GM06990 (cell line): ENCODE results near the gene TMEM179.

ENCODE experiments used
- DNase-seq: peaks from one replicate; pipeline ENCODE4 v3.0.0-alpha.2; 2011; ENCODE audit not compliant: insufficient read length; ENCODE audit errors: extremely low read depth
- H3K27me3 ChIP-seq: replicated peaks from 2 replicates; pipeline ENCODE4 v1.6.0; 2011; ENCODE audit warnings: low read length; ENCODE audit not compliant: control insufficient read depth, insufficient read depth
- H3K36me3 ChIP-seq: 2 replicates; pipeline ENCODE4 v1.5.1; 2011; ENCODE audit warnings: low read length; ENCODE audit not compliant: control insufficient read depth, insufficient read depth
- H3K4me3 ChIP-seq: replicated peaks from 2 replicates; pipeline ENCODE4 v1.5.1; 2011; ENCODE audit warnings: low read depth, mild to moderate bottlenecking, control low read depth, low read length
- CTCF ChIP-seq: IDR thresholded peaks from 2 replicates; pipeline ENCODE4 v1.5.1; 2011; ENCODE audit warnings: low read length, control low read depth, mild to moderate bottlenecking, inconsistent platforms; ENCODE audit not compliant: insufficient read depth, poor library complexity, severe bottlenecking

TMEM179 gene

DNA sequence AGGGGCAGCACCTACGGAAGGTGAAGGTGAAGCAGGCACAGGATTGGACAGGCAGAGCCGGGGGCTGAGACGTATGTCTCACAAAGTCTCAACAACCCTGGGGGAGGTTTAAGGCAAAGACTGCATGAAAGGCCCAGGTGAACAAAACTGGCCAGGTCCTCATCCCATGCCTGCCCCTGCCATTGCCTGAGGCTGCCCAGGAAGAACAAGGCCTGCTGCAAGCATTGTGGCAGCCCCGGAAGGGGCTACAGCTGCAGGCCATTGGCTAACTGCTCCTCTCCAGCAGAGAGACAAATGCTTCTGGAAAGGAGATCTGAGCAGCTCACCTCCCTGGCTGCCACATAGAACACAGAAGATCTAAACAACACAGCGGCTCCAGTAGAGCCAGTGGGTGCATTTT is 20.4 kb upstream of the TMEM179 start:
- DNase-seq = no peak
- H3K4me3 ChIP-seq = no peak overlapping the region
- H3K27me3 ChIP-seq = no peaks in the 10 kb centered on the region; the same call in 1 of the 2 replicates
- no peak for TF ChIP-seq CTCF
- no peaks in the 10 kb centered on the region for H3K36me3 ChIP-seq

GRCh38 chr14:104614126-104614812 is 9.7 kb upstream of the TMEM179 start:
- no peak for TF ChIP-seq CTCF
- no peak for DNase-seq
- Histone ChIP-seq H3K36me3 (no peaks in the 10 kb centered on the region), H3K4me3 (no peak overlapping the region), H3K27me3 (no peaks in the 10 kb centered on the region)

GRCh38 chr14:104611881-104612280 is 7.3 kb upstream of the TMEM179 start:
- no peak for DNase-seq
- Histone ChIP-seq H3K27me3 (no peaks in the 10 kb centered on the region), H3K4me3 (no peak overlapping the region), H3K36me3 (no peaks in the 10 kb centered on the region)
- no peak for TF ChIP-seq CTCF

DNA sequence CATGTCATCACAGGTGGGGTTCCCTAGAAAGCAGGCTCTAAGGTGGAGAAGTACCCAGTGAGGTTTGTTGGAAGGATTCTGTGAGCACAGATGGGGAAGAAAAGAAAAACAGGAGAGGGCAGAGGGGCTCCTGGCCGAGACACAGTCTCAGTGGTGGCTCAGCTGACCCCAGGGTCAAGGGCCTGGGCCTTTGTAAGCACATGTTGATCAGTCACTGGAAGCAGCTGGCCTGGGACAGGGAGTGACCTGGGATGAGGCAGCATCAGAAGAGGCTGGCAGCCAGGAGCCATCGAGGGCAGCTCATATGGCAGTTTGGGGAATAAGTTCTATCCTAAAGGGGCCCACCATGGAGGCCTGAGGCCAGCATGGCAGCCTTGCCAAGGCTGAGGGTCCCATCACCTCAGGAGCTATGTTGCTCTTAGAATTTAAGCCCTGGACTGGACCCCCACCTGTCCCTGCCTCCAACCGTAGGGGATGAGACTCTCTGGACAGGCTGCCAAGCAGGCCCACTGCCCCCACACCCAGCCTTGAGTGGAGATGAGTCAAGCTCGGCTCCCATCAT is 6.3 kb upstream of the TMEM179 start:
- no peaks in the 10 kb centered on the region for H3K36me3 ChIP-seq
- no peak for TF ChIP-seq CTCF
- H3K4me3 ChIP-seq = no peak overlapping the region
- H3K27me3 ChIP-seq = no peaks in the 10 kb centered on the region
- no peak for DNase-seq

- H3K4me3 ChIP-seq = no peak overlapping the region
- DNase-seq = no peak
- no peaks in the 10 kb centered on the region for H3K36me3 ChIP-seq
- no peaks in the 10 kb centered on the region; the same call in 1 of the 2 replicates for H3K27me3 ChIP-seq
- no peak for TF ChIP-seq CTCF
Observed at GRCh38 chr14:104609666-104610065, 5.1 kb upstream of the TMEM179 start.
